Ascending aorta (tissue), 2 donors: Measurements from ENCODE around the gene C16orf90. TPM values are rescaled to one million over a fixed set of nuclear protein-coding genes. Genes with fewer than 3 reads are reported as not detected.

ENCODE experiments used
- DNase-seq, 2 donors: peaks; one replicate each; pipeline ENCODE4 v3.0.0-alpha.2; 2019; ENCODE audit warnings: low spot score in 2 of 2
- H3K27ac ChIP-seq, 2 donors: fragments of 200-600 bp; sonication (generic); one replicate each; pipeline ENCODE4 v1.5.1; 2016 to 2017; ENCODE audit warnings: mild to moderate bottlenecking in 1 of 2
- H3K27me3 ChIP-seq: fragments of 200-600 bp; sonication (generic); one replicate; pipeline ENCODE4 v1.5.1; 2017
- H3K36me3 ChIP-seq, 2 donors: fragments of 200-600 bp; sonication (generic); one replicate each; pipeline ENCODE4 v1.5.1; 2016
- H3K4me1 ChIP-seq, 2 donors: fragments of 200-600 bp; sonication (generic); one replicate each; pipeline ENCODE4 v1.5.1; 2016 to 2017; ENCODE audit warnings: mild to moderate bottlenecking in 1 of 2
- H3K4me3 ChIP-seq, 2 donors: fragments of 200-600 bp; sonication (generic); one replicate each; pipeline ENCODE4 v1.5.1; 2016 to 2017; ENCODE audit warnings: mild to moderate bottlenecking in 1 of 2
- H3K9me3 ChIP-seq, 2 donors: fragments of 200-600 bp; sonication (generic); one replicate each; pipeline ENCODE4 v1.5.1; 2016
- CTCF ChIP-seq, 3 experiments: fragments of 200-600 bp in 2 of 3; fragments of 450-650 bp in 1 of 3; sonication (generic) in 2 of 3; IDR thresholded peaks; one replicate each; pipeline ENCODE4 v1.5.1; 2016 to 2019; ENCODE audit warnings: antibody characterized with exemption in 3 of 3, mild to moderate bottlenecking in 1 of 3, moderate library complexity in 1 of 3
- intact Hi-C: fragments of 100-400 bp; cut with DNase I; formaldehyde crosslinking; loops from one replicate; pipeline ENCODE4 v1.15.1; 2023
- total RNA-seq: library from RNA; depleted of rRNA; stranded (reverse); fragments of >200 nt; gene quantifications from one replicate; pipeline ENCODE4 v1.1.0, GENCODE V29; 2016

The C16orf90 gene
- total RNA-seq, 1 donor from 2014 or later = not detected

GRCh38 chr16:3536271-3536731 lies 41.0 kb upstream of the C16orf90 start:
- no peak for DNase-seq
- H3K27me3 ChIP-seq = no peaks in the 10 kb centered on the region
- peak overlapping the region; percentile 68 to 69 for H3K27ac ChIP-seq
- TF ChIP-seq CTCF (IDR thresholded peaks at IDR 0.05) = no peak
- H3K9me3 ChIP-seq = no peaks in the 10 kb centered on the region
- H3K4me3 ChIP-seq = no peak overlapping the region
- intact Hi-C loops = no loop called here
- H3K4me1 ChIP-seq = peaks cover 0 to 19% of the 10 kb centered on the region in 2 donors
- peaks cover 17 to 26% of the 10 kb centered on the region in 2 donors for H3K36me3 ChIP-seq

GRCh38 chr16:3534126-3534525 lies 38.8 kb upstream of the C16orf90 start:
- intact Hi-C loops = no loop called here

GRCh38 chr16:3532741-3533140 lies 37.5 kb upstream of the C16orf90 start:
- peaks cover 27 to 38% of the 10 kb centered on the region in 2 donors for H3K36me3 ChIP-seq
- no peak overlapping the region for H3K4me3 ChIP-seq
- no peaks in the 10 kb centered on the region for H3K9me3 ChIP-seq
- DNase-seq = no peak
- TF ChIP-seq CTCF (IDR thresholded peaks at IDR 0.05) = no peak
- intact Hi-C loops = no loop called here
- H3K27me3 ChIP-seq = no peaks in the 10 kb centered on the region
- H3K27ac ChIP-seq = no peak overlapping the region
- peaks cover 0 to 16% of the 10 kb centered on the region in 2 donors for H3K4me1 ChIP-seq

More at GRCh38 chr16:3534126-3534525, 38.8 kb upstream of the C16orf90 start:
- H3K4me3 ChIP-seq = no peak overlapping the region
- H3K27ac ChIP-seq = no peak overlapping the region
- H3K27me3 ChIP-seq = no peaks in the 10 kb centered on the region
- H3K9me3 ChIP-seq = no peaks in the 10 kb centered on the region
- H3K4me1 ChIP-seq = peaks cover 0 to 19% of the 10 kb centered on the region in 2 donors
- H3K36me3 ChIP-seq = peaks cover 27 to 38% of the 10 kb centered on the region in 2 donors
- TF ChIP-seq CTCF (IDR thresholded peaks at IDR 0.05) = no peak
- no peak for DNase-seq

- H3K4me3 ChIP-seq = no peak overlapping the region
- peaks cover 30 to 45% of the 10 kb centered on the region in 2 donors for H3K36me3 ChIP-seq
- TF ChIP-seq CTCF (IDR thresholded peaks at IDR 0.05) = no peak
- no peaks in the 10 kb centered on the region for H3K9me3 ChIP-seq
- no peak overlapping the region for H3K27ac ChIP-seq
- H3K4me1 ChIP-seq = peaks cover 0 to 2% of the 10 kb centered on the region in 2 donors
- no peaks in the 10 kb centered on the region for H3K27me3 ChIP-seq
- no peak for DNase-seq
- intact Hi-C loops = no loop called here
Measured at GRCh38 chr16:3530371-3530914, 35.2 kb upstream of the C16orf90 start.

GRCh38 chr16:3529175-3529574 lies 33.9 kb upstream of the C16orf90 start:
- no peaks in the 10 kb centered on the region for H3K9me3 ChIP-seq
- H3K27me3 ChIP-seq = no peaks in the 10 kb centered on the region
- H3K36me3 ChIP-seq = peaks cover 39 to 49% of the 10 kb centered on the region in 2 donors
- no peaks in the 10 kb centered on the region for H3K4me1 ChIP-seq
- no peak for TF ChIP-seq CTCF (IDR thresholded peaks at IDR 0.05)
- no peak overlapping the region for H3K27ac ChIP-seq
- DNase-seq = no peak
- no peak overlapping the region for H3K4me3 ChIP-seq
- intact Hi-C loops = no loop called here
